ENCODE results near the gene TOB2.
A peak's percentile ranks its signal among the peaks of the same experiment; 100 is the strongest.

The TOB2 gene

DNA sequence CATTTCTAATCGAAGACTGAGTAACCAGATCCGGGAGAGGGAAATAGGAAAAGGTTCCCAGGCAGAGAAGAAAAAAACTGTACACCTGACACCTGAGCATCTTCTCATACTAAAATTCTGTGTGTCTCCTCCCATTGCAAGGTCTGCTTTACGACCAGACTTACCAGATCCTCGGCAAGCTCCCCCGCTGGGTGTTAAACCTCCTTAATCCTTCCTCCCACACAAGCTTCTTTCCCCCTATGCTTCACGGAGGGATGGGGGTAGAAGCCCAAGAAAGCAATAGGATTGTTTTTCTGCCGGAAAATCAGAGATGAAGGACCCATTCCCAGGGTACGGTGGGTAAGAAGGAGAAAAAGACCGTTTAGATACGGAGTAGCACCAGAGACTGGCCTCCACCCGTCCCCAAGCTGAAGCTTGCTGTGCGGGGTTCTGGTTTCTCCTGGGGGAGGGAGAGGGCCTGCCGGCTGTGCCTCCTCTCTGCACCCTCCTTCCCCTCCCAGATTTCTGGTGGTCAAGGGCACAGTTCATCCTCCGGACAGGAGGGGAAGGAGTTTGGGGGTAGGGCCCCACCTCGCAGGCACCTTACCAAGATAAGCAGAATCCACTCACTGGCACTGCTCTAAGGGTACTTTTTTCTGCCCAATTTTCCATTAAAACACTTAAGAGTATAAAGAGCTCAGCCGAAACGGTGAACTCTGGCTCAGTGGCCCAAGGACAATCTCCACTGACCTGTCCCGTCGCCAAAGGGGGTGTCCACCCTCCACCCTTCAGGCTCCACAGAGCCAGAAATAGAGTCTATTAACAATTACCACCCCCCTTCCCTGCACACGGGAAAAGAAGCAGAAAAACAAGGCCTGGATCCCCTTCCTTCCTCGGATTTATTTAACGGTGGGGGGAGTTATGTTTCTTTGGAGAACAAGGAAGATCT is 1.2 kb downstream of the TOB2 start (continued):
- TF ChIP-seq SETDB1 (IDR thresholded peaks at IDR 0.05; ENCODE audit: insufficient read length, low read length) (no peak), ZNF146 (tag by site-specific recombination; IDR thresholded peaks at IDR 0.05) (no peak), KLF16 (tag by site-specific recombination; IDR thresholded peaks at IDR 0.05) (no peak; the same call in 1 of the 2 replicates), KLF10 (tag by site-specific recombination; IDR thresholded peaks at IDR 0.05) (no peak), ZNF394 (tag by site-specific recombination; IDR thresholded peaks at IDR 0.05; ENCODE audit: borderline replicate concordance) (peak; percentile 30; the same call in 1 of the 2 replicates), SCRT1 (tag by site-specific recombination; IDR thresholded peaks at IDR 0.05; ENCODE audit: borderline replicate concordance) (no peak), YY1 (tag by site-specific recombination; IDR thresholded peaks at IDR 0.05) (no peak; the same call in 1 of the 2 replicates), ZNF48 (tag by site-specific recombination; IDR thresholded peaks at IDR 0.05) (no peak), ZBTB17 (tag by site-specific recombination; IDR thresholded peaks at IDR 0.05) (no peak), ZNF23 (tag by site-specific recombination; IDR thresholded peaks at IDR 0.05; ENCODE audit: borderline replicate concordance) (no peak), GLIS2 (tag by site-specific recombination; IDR thresholded peaks at IDR 0.05) (peak; percentile 47; the same call in 1 of the 2 replicates), SP7 (tag by site-specific recombination; IDR thresholded peaks at IDR 0.05) (no peak), ZNF416 (tag by site-specific recombination; IDR thresholded peaks at IDR 0.05) (no peak), ZNF138 (tag by site-specific recombination; IDR thresholded peaks at IDR 0.05; ENCODE audit: borderline replicate concordance) (no peak), SALL2 (tag by site-specific recombination; IDR thresholded peaks at IDR 0.05; ENCODE audit: borderline replicate concordance) (no peak), BCL11B (tag by site-specific recombination; IDR thresholded peaks at IDR 0.05; ENCODE audit: low read depth) (no peak), KLF7 (tag by site-specific recombination; IDR thresholded peaks at IDR 0.05; ENCODE audit: borderline replicate concordance) (no peak), ZBTB8A (tag by site-specific recombination; IDR thresholded peaks at IDR 0.05) (no peak), ZNF555 (tag by site-specific recombination; conservative IDR thresholded peaks at IDR 0.05) (no peak), ZNF514 (tag by site-specific recombination; IDR thresholded peaks at IDR 0.05) (no peak)
- TF ChIP-seq, protein P1, sequence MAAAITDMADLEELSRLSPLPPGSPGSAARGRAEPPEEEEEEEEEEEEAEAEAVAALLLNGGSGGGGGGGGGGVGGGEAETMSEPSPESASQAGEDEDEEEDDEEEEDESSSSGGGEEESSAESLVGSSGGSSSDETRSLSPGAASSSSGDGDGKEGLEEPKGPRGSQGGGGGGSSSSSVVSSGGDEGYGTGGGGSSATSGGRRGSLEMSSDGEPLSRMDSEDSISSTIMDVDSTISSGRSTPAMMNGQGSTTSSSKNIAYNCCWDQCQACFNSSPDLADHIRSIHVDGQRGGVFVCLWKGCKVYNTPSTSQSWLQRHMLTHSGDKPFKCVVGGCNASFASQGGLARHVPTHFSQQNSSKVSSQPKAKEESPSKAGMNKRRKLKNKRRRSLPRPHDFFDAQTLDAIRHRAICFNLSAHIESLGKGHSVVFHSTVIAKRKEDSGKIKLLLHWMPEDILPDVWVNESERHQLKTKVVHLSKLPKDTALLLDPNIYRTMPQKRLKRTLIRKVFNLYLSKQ (tag by site-specific recombination; IDR thresholded peaks at IDR 0.05; ENCODE audit: borderline replicate concordance) = no peak
- TF ChIP-seq, protein P2, sequence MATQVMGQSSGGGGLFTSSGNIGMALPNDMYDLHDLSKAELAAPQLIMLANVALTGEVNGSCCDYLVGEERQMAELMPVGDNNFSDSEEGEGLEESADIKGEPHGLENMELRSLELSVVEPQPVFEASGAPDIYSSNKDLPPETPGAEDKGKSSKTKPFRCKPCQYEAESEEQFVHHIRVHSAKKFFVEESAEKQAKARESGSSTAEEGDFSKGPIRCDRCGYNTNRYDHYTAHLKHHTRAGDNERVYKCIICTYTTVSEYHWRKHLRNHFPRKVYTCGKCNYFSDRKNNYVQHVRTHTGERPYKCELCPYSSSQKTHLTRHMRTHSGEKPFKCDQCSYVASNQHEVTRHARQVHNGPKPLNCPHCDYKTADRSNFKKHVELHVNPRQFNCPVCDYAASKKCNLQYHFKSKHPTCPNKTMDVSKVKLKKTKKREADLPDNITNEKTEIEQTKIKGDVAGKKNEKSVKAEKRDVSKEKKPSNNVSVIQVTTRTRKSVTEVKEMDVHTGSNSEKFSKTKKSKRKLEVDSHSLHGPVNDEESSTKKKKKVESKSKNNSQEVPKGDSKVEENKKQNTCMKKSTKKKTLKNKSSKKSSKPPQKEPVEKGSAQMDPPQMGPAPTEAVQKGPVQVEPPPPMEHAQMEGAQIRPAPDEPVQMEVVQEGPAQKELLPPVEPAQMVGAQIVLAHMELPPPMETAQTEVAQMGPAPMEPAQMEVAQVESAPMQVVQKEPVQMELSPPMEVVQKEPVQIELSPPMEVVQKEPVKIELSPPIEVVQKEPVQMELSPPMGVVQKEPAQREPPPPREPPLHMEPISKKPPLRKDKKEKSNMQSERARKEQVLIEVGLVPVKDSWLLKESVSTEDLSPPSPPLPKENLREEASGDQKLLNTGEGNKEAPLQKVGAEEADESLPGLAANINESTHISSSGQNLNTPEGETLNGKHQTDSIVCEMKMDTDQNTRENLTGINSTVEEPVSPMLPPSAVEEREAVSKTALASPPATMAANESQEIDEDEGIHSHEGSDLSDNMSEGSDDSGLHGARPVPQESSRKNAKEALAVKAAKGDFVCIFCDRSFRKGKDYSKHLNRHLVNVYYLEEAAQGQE (tag by site-specific recombination; IDR thresholded peaks at IDR 0.05) = no peak
- TF ChIP-seq, protein P3, sequence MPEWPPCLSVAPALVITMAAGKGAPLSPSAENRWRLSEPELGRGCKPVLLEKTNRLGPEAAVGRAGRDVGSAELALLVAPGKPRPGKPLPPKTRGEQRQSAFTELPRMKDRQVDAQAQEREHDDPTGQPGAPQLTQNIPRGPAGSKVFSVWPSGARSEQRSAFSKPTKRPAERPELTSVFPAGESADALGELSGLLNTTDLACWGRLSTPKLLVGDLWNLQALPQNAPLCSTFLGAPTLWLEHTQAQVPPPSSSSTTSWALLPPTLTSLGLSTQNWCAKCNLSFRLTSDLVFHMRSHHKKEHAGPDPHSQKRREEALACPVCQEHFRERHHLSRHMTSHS (tag by site-specific recombination; IDR thresholded peaks at IDR 0.05) = no peak
- TF ChIP-seq, protein P4, sequence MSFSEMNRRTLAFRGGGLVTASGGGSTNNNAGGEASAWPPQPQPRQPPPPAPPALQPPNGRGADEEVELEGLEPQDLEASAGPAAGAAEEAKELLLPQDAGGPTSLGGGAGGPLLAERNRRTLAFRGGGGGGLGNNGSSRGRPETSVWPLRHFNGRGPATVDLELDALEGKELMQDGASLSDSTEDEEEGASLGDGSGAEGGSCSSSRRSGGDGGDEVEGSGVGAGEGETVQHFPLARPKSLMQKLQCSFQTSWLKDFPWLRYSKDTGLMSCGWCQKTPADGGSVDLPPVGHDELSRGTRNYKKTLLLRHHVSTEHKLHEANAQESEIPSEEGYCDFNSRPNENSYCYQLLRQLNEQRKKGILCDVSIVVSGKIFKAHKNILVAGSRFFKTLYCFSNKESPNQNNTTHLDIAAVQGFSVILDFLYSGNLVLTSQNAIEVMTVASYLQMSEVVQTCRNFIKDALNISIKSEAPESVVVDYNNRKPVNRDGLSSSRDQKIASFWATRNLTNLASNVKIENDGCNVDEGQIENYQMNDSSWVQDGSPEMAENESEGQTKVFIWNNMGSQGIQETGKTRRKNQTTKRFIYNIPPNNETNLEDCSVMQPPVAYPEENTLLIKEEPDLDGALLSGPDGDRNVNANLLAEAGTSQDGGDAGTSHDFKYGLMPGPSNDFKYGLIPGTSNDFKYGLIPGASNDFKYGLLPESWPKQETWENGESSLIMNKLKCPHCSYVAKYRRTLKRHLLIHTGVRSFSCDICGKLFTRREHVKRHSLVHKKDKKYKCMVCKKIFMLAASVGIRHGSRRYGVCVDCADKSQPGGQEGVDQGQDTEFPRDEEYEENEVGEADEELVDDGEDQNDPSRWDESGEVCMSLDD (tag by site-specific recombination; IDR thresholded peaks at IDR 0.05) = no peak
- TF ChIP-seq, protein P5, sequence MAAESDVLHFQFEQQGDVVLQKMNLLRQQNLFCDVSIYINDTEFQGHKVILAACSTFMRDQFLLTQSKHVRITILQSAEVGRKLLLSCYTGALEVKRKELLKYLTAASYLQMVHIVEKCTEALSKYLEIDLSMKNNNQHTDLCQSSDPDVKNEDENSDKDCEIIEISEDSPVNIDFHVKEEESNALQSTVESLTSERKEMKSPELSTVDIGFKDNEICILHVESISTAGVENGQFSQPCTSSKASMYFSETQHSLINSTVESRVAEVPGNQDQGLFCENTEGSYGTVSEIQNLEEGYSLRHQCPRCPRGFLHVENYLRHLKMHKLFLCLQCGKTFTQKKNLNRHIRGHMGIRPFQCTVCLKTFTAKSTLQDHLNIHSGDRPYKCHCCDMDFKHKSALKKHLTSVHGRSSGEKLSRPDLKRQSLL (tag by site-specific recombination; IDR thresholded peaks at IDR 0.05) = no peak
- TF ChIP-seq, protein P6, sequence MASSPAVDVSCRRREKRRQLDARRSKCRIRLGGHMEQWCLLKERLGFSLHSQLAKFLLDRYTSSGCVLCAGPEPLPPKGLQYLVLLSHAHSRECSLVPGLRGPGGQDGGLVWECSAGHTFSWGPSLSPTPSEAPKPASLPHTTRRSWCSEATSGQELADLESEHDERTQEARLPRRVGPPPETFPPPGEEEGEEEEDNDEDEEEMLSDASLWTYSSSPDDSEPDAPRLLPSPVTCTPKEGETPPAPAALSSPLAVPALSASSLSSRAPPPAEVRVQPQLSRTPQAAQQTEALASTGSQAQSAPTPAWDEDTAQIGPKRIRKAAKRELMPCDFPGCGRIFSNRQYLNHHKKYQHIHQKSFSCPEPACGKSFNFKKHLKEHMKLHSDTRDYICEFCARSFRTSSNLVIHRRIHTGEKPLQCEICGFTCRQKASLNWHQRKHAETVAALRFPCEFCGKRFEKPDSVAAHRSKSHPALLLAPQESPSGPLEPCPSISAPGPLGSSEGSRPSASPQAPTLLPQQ (tag by site-specific recombination; IDR thresholded peaks at IDR 0.05) = peak; percentile 10; the same call in 1 of the 2 replicates
